ENCODE measurements around the gene MAML2.

MAML2 gene

DNA sequence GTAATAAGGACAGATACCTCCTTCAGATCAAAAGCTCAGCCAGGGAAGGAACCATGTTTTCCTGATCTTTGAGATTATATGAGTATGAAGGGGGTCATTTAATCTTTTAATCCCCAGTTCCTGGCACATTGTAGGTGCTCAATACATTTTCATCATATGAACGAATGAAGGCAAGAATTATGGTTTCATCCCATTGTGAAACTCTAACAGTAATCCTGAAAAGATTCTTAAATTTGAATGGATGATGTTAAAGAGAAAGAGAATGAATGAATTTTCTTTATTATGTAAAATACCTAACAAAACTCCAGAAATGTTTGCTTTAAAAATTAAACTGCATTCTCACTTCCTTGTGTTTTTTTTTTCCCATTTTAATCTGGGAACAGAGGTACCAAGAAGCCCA, 256.9 kb downstream of the MAML2 start:
- DNase-seq, result no peak

DNA sequence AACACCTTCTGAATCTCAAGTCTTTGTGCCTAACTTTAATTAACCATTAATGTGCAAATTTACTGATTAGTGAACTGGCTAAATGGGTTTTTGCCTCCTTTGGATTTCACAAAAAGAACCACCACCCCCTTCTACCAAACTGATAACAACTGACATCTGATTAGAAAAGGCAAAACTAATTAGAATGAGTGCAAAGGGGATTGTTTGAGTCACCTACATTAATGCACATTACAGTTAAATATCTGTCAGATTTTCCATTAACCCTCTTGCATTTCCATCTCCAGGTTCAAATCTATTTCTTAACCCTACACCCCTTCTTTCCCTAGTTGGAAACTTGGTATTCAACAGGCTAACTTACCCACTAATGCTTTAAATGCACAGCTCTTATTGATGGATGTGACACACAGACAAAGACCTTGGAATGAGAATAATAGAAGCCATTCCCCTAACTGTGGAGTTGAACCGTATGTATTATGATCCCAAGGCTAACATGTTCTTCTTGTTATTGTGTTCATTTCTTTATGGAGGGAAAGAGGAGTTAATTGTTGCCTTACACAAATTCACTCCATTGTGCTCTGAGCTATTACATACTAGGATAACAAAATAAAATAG, 257.6 kb downstream of the MAML2 start:
- DNase-seq, result no peak

GRCh38 chr11:96084610-96085318, 258.2 kb downstream of the MAML2 start:
- no peak for DNase-seq

- no peak for DNase-seq
Measured at GRCh38 chr11:96082936-96083335, 260.1 kb downstream of the MAML2 start.

- no peak for DNase-seq
Measured at GRCh38 chr11:96082002-96082899, 260.7 kb downstream of the MAML2 start.

DNA sequence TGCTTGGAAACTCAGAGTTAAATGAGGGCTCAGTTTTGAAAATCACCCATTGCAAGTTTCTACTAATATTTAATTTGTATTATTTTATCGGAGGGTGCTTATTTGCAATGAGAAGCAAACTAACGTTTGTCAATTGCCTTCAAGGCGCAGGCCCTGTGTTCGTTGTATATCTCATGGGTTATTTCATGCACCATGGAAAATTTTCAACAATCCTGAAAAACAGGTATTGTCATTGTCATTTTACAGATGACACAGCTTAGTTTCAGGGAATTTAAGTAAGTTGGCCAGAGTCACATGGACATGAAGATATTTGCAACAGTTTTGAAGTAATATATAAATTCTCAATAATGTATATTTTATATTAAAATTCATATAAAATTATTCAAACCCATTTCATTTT, 261.4 kb downstream of the MAML2 start:
- DNase-seq, result no peak

GRCh38 chr11:96079691-96080090, 263.3 kb downstream of the MAML2 start:
- no peak for DNase-seq

DNA sequence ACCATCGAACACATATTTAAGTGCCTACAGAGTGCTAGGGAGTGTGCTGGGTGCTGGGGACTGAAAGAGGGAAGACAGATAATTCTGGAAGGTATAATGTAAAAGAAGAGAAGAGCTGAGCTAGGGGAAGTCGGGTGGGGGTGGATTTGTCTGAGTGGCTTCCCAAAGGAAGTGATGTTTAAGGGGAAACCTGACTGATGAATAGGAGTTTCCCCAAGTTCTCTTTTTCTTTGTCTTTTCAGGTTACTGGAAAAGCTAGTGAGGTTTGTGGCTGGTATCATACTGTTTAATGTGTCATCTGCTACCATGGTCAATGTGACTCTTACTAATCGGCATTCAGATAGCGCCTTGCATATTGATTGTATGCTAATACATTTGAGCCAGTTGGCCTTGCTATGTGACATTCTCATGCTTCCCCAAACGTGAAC, 267.4 kb downstream of the MAML2 start:
- no peak for DNase-seq

DNA sequence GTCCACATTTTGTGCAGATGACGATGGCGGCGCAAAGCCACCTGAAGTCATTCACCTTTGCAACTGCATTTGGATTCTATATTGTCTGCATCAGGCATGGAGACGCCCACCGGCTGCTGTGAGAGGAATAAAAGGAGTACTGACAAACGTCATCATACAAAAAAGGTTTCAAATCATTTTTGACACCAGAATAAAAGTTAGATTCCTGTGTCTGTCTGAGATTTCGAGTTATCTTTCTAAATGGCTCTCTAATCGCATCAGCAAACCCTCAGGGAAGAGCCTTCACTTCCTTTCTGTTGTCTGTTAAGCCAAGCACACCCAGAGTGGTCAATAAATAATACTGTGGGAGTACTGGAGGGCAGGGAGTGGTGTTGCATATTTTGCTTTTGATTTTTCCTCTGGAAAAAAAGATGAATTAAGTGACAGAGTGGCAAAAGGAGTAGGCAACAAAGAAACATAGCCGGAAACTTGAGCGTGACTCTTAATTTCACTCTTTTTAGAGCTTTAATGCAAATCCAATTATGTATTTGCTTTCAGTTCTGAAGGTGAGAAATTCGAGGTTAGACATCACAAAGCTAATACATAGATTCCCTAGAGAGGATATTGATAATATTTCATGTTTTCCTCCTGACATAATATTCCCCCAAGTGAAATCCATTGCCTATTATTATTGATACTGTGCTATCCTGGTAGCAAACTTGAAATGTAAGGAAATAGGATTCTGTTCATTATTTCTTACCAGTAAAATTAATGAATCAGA, 268.3 kb downstream of the MAML2 start:
- no peak for DNase-seq

GRCh38 chr11:96073536-96073935, 269.5 kb downstream of the MAML2 start:
- no peak for DNase-seq

- DNase-seq, result no peak
Measured at GRCh38 chr11:96072592-96072991, 270.4 kb downstream of the MAML2 start.

DNA sequence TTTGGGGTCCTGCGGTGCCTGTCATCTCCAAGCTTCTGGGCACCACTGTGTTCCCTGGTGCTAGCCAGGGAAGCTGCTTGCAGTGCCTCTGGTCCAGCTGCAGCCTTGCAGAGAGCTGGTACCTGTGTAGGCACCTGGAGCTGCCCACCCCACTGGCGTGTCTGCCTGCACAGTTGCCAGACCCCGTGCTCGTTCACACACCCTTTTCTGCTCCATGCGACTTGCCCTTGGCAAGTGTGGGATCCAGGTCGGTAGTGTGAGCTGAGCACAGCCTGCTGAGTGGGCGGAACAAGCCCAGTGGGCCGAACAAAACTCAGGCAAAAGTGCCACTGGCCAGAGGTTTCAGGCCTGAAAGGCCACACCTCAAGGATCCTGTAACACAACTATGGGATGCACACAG, 272.5 kb downstream of the MAML2 start:
- no peak for DNase-seq

DNA sequence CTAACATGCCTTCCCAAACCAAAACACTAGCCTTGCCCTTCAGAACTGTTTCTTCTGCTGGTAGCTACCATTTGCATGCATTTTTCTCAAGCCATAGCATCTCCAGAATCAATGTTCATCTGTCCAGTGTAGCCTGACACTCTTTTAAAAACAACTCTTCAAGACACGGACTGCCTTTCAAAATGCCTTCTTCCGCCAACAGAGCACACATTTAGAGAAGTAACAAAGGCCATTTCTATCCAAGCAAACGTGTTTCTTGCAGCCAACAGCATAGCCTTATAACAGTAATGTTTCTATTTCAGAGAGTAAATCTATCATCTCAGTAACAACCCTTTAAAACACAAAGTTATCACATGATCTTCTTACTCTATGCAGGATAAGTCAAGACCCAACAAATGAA, 275.8 kb downstream of the MAML2 start:
- no peak for DNase-seq

DNA sequence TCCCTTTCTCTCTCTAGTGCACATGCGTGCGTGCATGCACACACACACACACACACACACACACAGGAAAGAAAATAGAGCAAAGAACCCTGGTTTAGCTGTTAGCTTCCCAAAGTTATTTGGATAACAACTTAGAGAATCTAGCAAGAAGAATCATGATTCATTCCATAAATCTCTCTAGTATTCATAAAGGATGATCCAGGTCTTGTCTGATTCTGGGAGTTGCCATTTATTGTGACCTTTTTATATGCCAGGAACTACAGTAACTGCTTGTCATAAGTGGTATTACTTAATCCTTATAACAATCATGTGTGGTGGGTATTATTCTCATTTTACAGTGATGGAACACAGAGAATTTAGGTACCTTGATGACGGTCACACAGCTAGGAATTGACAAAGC, 277.6 kb downstream of the MAML2 start:
- DNase-seq, result no peak

- no peak for DNase-seq
Measured at GRCh38 chr11:96063886-96064285, 279.1 kb downstream of the MAML2 start.

GRCh38 chr11:96063053-96063452, 279.9 kb downstream of the MAML2 start:
- no peak for DNase-seq

GRCh38 chr11:96062134-96062533, 280.9 kb downstream of the MAML2 start:
- DNase-seq, result no peak

DNA sequence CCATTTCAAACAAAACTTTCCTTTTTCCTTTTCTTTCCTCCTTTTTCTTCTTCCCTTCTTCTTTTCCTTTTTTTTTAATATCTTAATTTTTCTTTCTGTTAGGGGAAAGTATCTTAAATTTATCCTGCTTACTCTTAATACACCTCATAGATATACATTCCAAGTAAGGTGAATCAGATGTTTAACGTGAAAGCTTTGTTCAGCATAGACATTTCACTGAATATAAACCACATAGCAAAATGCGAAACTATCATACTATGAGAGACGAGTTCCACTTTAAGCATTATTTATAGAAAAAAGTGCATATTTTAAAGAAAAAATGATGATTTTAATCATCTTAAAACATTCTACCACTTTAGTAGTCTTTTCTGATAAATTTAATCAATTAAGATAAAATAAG, 281.3 kb downstream of the MAML2 start:
- DNase-seq, result no peak

DNA sequence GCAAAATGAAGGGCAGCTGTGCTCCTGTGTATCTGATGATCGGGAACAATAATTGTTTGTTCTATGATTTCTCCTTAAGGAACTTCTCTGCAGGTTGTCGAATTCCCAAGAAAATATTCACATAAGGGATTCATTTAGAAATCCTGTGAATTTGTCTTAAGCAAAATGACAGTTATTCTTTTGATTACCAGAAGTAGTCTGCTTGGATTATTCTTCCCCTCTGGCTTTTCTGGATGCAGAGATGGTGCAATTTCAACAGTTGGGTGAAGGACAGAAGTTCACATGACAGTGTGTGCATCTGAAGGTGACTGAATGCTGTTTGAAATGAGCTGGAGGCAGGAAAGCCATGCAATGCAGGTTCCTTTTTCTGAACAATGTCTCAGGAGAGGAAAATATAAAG, 281.9 kb downstream of the MAML2 start:
- DNase-seq, result no peak

DNA sequence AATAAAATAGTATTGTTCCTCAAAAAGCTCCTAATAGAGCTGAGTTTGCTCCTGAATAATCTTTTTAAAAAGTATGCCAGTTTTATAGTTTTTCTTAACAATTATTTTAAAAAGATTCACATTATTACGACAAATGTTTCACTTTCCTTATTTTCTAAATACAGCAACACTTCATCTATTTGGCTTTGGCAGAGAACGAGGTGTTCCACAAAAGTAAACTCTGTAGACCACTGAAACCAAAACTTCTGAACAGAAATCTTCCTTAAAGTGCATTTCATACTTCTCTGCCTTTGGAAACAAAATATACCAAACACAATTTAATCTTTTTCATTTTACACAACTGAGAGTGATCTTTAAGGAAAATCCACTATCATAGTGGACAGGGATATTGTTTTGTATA, 285.5 kb downstream of the MAML2 start:
- DNase-seq, result no peak

DNA sequence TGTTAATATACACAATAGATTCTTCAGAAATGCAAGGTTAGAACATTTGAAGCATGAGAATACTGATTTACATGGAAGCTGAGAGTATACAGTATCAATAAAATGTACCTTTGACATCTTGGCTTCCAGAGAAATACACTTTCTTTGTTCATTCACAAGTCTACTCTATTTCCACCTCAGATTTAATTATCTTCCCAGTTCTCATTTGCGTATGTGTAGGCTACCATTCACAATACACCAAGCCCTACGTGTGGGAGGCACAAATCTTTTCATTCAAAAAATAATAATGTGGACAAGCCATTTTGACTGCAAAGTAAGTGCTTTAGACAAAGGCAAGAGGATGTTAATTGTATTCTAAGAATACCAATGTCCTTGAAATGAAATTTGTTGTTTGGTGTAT, 286.4 kb downstream of the MAML2 start:
- DNase-seq, result no peak

DNA sequence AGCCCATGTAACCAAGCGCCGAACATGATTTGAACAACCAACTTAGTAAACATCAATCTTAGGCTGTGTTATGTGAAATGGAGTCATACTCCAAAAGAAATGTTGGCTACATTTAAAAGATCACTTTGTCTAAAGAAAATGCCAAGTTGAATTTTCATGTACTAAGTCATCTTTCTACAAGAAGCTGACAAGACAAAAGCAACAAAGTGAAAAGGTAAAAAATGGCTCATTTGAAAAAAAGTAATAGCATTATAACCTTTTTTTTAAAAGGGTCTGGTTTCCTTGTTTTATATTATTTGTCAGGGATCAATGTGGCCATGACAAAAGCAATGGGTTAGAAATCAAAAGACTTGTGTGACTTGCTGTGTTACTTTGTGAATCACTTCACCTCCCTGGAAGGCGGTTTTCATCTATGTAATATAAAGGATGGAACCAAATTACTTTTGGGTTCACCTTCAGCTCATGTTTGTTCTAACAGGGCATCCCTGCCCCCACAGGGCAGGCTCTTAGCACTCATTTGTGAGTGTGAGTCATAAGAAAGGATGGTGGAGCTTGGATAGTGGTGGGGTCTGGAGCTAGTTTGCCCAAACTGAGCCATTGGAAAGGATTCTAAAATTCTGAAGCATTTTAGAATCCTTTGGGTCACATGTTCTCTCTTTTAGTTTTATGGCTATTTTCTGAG, 287.1 kb downstream of the MAML2 start:
- no peak for DNase-seq

Measured in NCI-H1105 treated with DMSO at 0.1 percent for 48 hours (cell line).